BE2C (cell line): ENCODE data around the gene ANKFN1.
"Not testable (repeated sequence)": the region's sequence is repeated elsewhere in the genome, so short reads cannot be mapped to it uniquely, and the experiment has no call there.

Source experiments
- DNase-seq: peaks from one replicate; pipeline ENCODE4 v3.0.0-alpha.2; 2020
- H3K27me3 ChIP-seq: fragments of 250-450 bp; sonication (Bioruptor Pico); 2 replicates; pipeline ENCODE4 v1.5.1; 2020; ENCODE audit warnings: mild to moderate bottlenecking
- H3K36me3 ChIP-seq: fragments of 250-450 bp; sonication (Bioruptor Pico); 2 replicates; pipeline ENCODE4 v1.5.1; 2020; ENCODE audit warnings: mild to moderate bottlenecking
- H3K4me1 ChIP-seq: fragments of 250-450 bp; sonication (Bioruptor Pico); 2 replicates; pipeline ENCODE4 v1.5.1; 2020
- H3K4me3 ChIP-seq: 2 replicates; pipeline ENCODE4 v1.5.1; 2011; ENCODE audit warnings: low read depth, low read length
- H3K9me3 ChIP-seq: fragments of 250-450 bp; sonication (Bioruptor Pico); 2 replicates; pipeline ENCODE4 v1.5.1; 2020
- TF ChIP-seq, protein P1 (sequence below): IDR thresholded peaks from 2 replicates; pipeline ENCODE4 v1.5.1; 2012; ENCODE audit warnings: mild to moderate bottlenecking, low read depth, low read length

ANKFN1 gene

DNA sequence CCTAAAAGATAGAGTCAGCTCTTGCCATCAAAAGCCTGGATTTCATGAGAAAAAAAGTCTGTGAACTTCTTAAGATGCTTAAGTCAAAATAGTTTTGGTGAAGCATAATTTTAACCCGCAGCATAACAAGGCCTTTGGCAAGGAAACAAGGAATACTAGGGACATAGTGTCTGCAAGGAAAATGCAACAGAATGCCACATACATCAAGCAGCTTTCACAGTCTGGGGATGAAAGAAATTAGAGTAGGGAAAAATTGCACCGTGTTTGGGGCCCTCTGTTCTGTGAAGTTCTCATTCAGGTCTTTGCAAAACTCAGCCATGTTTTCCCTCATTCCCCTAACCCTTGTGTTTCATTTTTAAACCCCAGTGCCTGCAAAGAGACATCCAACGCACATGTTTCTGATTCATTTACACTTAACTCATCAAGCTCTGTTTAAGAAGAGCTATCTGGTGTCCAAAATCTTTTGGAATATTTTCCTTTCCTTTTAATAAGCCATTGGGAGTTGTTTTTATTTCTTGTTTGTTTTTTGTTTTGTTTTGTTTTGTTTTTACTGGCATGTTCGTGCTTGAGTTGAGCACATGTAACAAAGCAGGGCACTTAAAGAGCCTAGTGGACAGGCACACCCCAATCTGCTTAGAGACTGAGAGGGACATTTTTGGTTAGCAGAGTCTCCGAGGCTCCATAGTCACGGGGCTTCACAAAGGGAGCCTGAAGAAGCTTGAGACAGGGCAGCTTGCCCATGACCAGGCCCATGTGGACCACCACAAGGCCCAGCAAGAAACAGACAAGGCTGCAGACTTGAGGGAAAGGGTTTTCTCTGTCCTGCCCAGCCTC lies 116.5 kb downstream of the ANKFN1 start:
- H3K4me1 ChIP-seq = no peaks in the 10 kb centered on the region
- H3K4me3 ChIP-seq = no peak overlapping the region
- H3K9me3 ChIP-seq = no peaks in the 10 kb centered on the region
- TF ChIP-seq, protein P1, sequence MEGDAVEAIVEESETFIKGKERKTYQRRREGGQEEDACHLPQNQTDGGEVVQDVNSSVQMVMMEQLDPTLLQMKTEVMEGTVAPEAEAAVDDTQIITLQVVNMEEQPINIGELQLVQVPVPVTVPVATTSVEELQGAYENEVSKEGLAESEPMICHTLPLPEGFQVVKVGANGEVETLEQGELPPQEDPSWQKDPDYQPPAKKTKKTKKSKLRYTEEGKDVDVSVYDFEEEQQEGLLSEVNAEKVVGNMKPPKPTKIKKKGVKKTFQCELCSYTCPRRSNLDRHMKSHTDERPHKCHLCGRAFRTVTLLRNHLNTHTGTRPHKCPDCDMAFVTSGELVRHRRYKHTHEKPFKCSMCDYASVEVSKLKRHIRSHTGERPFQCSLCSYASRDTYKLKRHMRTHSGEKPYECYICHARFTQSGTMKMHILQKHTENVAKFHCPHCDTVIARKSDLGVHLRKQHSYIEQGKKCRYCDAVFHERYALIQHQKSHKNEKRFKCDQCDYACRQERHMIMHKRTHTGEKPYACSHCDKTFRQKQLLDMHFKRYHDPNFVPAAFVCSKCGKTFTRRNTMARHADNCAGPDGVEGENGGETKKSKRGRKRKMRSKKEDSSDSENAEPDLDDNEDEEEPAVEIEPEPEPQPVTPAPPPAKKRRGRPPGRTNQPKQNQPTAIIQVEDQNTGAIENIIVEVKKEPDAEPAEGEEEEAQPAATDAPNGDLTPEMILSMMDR = no peak
- no peaks in the 10 kb centered on the region; the same call in 1 of the 2 replicates for H3K27me3 ChIP-seq
- H3K36me3 ChIP-seq = no peaks in the 10 kb centered on the region
- no peak for DNase-seq

DNA sequence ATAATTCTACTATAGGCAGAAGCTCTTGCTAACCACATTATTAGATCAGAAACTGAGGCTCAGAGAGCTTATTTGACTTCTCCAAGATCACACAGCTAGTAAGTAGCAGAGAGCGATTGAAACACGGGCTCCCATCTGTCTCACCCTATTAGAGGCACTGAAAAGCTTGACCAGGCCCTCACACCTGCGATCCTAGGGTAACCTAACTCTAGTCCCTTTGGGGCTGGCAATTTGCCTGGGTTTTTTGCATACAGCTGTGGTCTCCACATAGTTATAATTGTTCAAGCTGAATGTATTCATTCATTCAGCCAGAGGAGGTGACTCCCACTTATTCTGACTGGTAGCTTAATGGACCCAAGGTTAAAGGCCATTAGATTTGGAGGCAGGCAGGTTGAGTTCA lies 121.2 kb downstream of the ANKFN1 start:
- no peaks in the 10 kb centered on the region for H3K27me3 ChIP-seq
- no peaks in the 10 kb centered on the region for H3K9me3 ChIP-seq
- no peaks in the 10 kb centered on the region for H3K36me3 ChIP-seq
- H3K4me3 ChIP-seq = no peak overlapping the region
- TF ChIP-seq, protein P1 = no peak
- DNase-seq = no peak
- no peaks in the 10 kb centered on the region for H3K4me1 ChIP-seq

DNA sequence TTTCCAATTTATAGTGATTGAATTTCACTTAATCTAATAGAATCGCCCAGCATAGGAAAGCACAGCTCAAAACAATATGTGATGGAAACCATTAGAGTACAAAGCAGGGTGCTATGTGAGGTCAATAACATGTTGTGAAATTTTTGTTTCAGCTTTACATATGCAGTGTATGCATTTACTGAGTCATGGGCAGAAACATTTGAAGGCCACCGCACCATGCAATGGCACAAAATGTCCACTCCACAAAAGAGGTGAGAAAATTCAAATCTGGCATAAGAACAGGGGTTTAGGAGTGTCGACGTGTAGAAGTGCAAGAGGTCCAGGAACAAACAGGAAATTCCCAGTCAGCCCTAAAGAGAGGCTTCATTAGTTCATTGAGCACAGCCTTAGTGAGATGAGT lies 131.2 kb downstream of the ANKFN1 start:
- TF ChIP-seq, protein P1 = no peak
- H3K36me3 ChIP-seq = no peaks in the 10 kb centered on the region
- no peaks in the 10 kb centered on the region for H3K4me1 ChIP-seq
- no peak for DNase-seq
- no peak overlapping the region for H3K4me3 ChIP-seq
- no peaks in the 10 kb centered on the region for H3K27me3 ChIP-seq
- H3K9me3 ChIP-seq = no peaks in the 10 kb centered on the region

DNA sequence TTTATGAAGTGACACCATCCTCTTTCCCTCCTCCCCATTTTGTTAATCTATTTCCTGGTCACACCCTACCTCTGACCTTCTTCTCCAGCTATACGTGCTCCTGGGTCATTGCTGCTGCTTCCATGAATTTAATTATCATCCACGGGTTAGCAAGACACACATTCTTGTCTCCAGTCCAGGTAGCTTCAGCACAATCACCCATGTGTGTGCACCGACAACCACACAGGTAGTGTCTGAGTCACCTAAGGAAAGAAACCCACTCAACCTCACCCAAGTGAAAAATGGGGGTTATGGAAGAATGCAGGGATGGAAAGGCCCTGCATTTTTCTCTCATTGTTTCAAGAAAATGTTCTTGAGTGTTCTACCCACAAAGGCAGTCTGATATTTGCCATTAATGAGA lies 135.5 kb downstream of the ANKFN1 start:
- H3K36me3 ChIP-seq, H3K27me3 ChIP-seq, H3K4me3 ChIP-seq, H3K4me1 ChIP-seq, H3K9me3 ChIP-seq, DNase-seq: not testable (repeated sequence)

DNA sequence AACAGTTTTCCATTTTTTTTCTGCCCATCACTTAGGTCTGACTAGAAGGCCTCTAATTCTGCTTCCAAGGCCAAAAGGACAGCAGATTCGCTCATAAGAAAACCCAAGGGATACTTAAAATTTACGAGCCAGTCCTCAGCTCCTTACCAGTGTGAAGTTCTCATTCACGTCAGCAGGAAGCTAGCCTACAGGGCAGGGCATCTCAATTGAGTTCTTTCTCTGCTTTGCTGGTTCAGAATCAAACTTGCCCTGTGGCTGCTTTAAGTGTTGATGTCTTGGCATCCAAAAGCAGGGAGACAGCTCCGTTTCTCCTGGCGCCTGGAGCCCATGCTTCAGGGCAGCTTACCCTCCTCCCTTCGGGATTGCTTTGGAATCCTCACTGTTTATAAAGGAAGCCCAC lies 136.0 kb downstream of the ANKFN1 start:
- TF ChIP-seq, protein P1 = no peak
- DNase-seq = no peak
- Histone ChIP-seq H3K4me1 (no peaks in the 10 kb centered on the region), H3K9me3 (no peaks in the 10 kb centered on the region), H3K27me3 (no peaks in the 10 kb centered on the region), H3K4me3 (no peak overlapping the region), H3K36me3 (no peaks in the 10 kb centered on the region)

DNA sequence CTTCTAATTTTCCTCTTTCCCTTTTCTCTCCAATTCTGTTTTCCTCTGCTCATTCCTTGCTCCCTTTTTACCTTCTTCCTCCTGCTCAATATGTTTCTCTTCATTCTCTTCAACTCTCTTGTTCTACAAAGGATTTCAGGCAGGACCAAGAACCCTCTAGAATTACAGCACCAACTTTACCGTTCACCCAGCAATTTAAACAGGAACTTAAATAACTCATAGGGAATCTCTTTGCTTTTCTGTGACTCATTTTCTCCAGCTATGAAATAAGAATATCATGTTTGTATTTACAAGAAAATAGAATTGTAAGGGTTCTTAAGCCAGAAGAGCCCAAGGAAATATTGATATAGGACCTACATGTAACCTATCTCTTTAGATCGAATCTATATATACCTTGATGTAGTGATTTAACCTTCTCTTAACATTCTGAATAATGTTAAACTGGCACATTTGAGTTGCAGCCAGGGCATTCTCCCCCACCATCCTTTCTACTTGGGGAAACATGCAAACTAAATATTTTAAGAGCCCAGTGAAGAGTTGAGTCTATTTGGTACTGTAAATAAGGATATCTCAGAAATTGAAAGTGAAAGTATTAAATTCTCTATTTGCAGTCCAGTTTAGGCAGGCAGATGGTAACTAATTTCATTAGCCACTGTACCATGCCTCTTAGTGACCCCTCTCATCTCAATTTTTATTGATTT lies 137.0 kb downstream of the ANKFN1 start:
- no peaks in the 10 kb centered on the region for H3K36me3 ChIP-seq
- no peak overlapping the region for H3K4me3 ChIP-seq
- no peaks in the 10 kb centered on the region for H3K4me1 ChIP-seq
- H3K27me3 ChIP-seq = no peaks in the 10 kb centered on the region
- TF ChIP-seq, protein P1 = no peak
- no peaks in the 10 kb centered on the region for H3K9me3 ChIP-seq
- DNase-seq = no peak
